WTC11 (cell line): ENCODE data around the gene MTCL1.

ENCODE experiments used
- AR ChIP-seq: fragments of 250-450 bp; sonication (Bioruptor Pico); IDR thresholded peaks from 2 replicates; pipeline ENCODE4 v1.9.0; 2021; ENCODE audit warnings: mild to moderate bottlenecking
- CTCF ChIP-seq: fragments of 200-600 bp; IDR thresholded peaks from 2 replicates; pipeline ENCODE4 v1.8.0; 2022; ENCODE audit warnings: antibody characterized with exemption
- NFYB ChIP-seq: sonication (generic); formaldehyde crosslinking; conservative IDR thresholded peaks from 2 replicates; pipeline ENCODE4 v1.8.0; 2022; ENCODE audit warnings: low read depth, missing genetic modification reagents
- NR1H2 ChIP-seq: sonication (generic); formaldehyde crosslinking; IDR thresholded peaks from 2 replicates; pipeline ENCODE4 v1.9.0; 2021; ENCODE audit warnings: mild to moderate bottlenecking, moderate library complexity, missing genetic modification reagents
- TCF7 ChIP-seq: sonication (generic); formaldehyde crosslinking; IDR thresholded peaks from 2 replicates; pipeline ENCODE4 v1.8.0; 2022; ENCODE audit warnings: mild to moderate bottlenecking, low read depth, missing genetic modification reagents, moderate library complexity
- TP53 ChIP-seq: sonication (generic); formaldehyde crosslinking; IDR thresholded peaks from 2 replicates; pipeline ENCODE4 v1.8.1; 2023; ENCODE audit warnings: mild to moderate bottlenecking, missing genetic modification reagents
- ZBTB43 ChIP-seq: sonication (generic); formaldehyde crosslinking; IDR thresholded peaks from 2 replicates; pipeline ENCODE4 v1.8.1; 2023; ENCODE audit warnings: mild to moderate bottlenecking, missing genetic modification reagents

DNA sequence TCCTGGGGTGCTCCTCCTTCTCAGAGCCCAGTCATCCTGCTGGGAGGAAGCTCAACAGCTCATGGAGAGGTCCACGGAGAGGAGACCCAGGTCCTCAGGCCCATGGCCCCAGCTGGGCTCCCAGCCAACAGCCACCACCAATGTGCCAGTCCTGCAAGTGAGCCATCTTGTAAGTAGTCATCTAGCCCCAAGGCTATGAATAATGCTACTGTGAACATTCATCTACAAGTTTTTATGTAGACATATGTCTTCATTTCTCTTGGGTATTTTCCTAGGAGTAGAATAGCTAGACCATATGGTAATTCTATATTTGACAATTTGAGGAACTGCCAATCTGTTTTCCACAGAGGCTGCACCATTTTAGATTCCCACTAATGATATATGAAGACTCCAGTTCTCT is 166.1 kb downstream of the MTCL1 start:
- TF ChIP-seq NR1H2 (CRISPR knock-in tag) (no peak), TP53 (CRISPR knock-in tag) (no peak), AR (CRISPR knock-in tag) (no peak), TCF7 (no peak), CTCF (no peak), NFYB (CRISPR knock-in tag) (no peak), ZBTB43 (no peak)
